ENCODE measurements around the gene KCNJ13.

- TF ChIP-seq, protein P1, sequence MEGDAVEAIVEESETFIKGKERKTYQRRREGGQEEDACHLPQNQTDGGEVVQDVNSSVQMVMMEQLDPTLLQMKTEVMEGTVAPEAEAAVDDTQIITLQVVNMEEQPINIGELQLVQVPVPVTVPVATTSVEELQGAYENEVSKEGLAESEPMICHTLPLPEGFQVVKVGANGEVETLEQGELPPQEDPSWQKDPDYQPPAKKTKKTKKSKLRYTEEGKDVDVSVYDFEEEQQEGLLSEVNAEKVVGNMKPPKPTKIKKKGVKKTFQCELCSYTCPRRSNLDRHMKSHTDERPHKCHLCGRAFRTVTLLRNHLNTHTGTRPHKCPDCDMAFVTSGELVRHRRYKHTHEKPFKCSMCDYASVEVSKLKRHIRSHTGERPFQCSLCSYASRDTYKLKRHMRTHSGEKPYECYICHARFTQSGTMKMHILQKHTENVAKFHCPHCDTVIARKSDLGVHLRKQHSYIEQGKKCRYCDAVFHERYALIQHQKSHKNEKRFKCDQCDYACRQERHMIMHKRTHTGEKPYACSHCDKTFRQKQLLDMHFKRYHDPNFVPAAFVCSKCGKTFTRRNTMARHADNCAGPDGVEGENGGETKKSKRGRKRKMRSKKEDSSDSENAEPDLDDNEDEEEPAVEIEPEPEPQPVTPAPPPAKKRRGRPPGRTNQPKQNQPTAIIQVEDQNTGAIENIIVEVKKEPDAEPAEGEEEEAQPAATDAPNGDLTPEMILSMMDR (IDR thresholded peaks at IDR 0.05), result no peak
- TF ChIP-seq, protein P2, sequence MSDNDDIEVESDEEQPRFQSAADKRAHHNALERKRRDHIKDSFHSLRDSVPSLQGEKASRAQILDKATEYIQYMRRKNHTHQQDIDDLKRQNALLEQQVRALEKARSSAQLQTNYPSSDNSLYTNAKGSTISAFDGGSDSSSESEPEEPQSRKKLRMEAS (IDR thresholded peaks at IDR 0.05), result no peak
- TF ChIP-seq POLR2A (IDR thresholded peaks at IDR 0.05; ENCODE audit: low read length) (no peak), JUNB (IDR thresholded peaks at IDR 0.05) (no peak), POLR2AphosphoS2 (conservative IDR thresholded peaks at IDR 0.05; ENCODE audit: low read length) (no peak), SREBF2 (IDR thresholded peaks at IDR 0.05) (no peak), HMGXB4 (CRISPR knock-in tag; IDR thresholded peaks at IDR 0.05; ENCODE audit: borderline replicate concordance) (no peak)
- TF ChIP-seq, protein P3, sequence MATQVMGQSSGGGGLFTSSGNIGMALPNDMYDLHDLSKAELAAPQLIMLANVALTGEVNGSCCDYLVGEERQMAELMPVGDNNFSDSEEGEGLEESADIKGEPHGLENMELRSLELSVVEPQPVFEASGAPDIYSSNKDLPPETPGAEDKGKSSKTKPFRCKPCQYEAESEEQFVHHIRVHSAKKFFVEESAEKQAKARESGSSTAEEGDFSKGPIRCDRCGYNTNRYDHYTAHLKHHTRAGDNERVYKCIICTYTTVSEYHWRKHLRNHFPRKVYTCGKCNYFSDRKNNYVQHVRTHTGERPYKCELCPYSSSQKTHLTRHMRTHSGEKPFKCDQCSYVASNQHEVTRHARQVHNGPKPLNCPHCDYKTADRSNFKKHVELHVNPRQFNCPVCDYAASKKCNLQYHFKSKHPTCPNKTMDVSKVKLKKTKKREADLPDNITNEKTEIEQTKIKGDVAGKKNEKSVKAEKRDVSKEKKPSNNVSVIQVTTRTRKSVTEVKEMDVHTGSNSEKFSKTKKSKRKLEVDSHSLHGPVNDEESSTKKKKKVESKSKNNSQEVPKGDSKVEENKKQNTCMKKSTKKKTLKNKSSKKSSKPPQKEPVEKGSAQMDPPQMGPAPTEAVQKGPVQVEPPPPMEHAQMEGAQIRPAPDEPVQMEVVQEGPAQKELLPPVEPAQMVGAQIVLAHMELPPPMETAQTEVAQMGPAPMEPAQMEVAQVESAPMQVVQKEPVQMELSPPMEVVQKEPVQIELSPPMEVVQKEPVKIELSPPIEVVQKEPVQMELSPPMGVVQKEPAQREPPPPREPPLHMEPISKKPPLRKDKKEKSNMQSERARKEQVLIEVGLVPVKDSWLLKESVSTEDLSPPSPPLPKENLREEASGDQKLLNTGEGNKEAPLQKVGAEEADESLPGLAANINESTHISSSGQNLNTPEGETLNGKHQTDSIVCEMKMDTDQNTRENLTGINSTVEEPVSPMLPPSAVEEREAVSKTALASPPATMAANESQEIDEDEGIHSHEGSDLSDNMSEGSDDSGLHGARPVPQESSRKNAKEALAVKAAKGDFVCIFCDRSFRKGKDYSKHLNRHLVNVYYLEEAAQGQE (IDR thresholded peaks at IDR 0.05), result no peak
Observed at GRCh38 chr2:232787806-232788205, 11.4 kb upstream of the KCNJ13 start.

Measured in A549 (cell line).